ENCODE results near the gene SYT7.

SYT7 gene

DNA sequence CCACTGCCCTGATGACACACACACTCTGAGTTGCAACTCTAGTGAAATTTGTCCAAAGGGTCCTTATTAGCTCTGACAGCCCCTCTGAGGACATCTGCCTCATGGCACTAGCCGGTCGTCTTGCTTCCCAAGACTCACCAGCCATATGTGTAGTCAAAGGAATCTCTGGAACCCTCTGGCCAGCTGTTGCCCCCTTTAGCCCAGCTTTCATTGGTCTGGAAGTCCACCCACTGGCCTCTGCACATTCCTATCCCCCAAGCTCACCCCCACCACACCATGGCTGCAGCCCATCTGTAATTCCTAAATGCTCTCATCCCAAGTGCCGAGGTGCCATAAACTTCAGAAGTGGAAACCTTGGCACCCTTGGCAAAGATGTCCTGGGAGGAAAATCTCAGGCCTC is 24.3 kb downstream of the SYT7 start:
- peaks cover 10% of the 10 kb centered on the region for H3K4me1 ChIP-seq (ENCODE audit: control insufficient read depth, insufficient read depth, low read length)
- no peaks in the 10 kb centered on the region for H3K36me3 ChIP-seq (ENCODE audit: insufficient read depth, low read length)
- no peak overlapping the region for H3K4me2 ChIP-seq (ENCODE audit: low read length)
- H3K9me3 ChIP-seq (replicated peaks; ENCODE audit: low read length): no peaks in the 10 kb centered on the region
- H3K27me3 ChIP-seq (ENCODE audit: control insufficient read depth, insufficient read depth, low read length): peaks cover 67% of the 10 kb centered on the region
- no peak overlapping the region for H3K4me3 ChIP-seq (ENCODE audit: low read length)
- H3K9ac ChIP-seq (ENCODE audit: low read depth, low read length): no peak overlapping the region

DNA sequence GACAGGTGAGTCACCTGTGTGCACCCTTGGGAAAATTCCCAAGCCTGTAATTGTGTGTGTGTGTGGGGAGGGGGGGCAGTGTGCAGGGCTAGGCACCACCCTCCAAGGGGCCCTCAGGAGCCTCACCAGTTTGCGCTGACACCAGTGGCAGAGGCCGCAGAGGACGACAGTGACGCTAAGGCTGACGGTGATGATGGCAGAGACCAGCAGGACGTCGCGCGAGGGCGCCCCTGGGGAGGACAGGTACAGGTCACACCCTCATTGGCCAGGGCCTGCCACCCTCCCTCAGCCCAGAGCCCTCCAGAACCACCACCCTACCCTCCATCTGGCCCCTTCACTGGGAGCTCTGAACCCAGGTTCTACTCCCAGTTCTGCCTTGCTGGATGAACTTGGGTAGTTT is 24.9 kb downstream of the SYT7 start:
- H3K36me3 ChIP-seq (ENCODE audit: insufficient read depth, low read length): no peaks in the 10 kb centered on the region
- no peak overlapping the region for H3K9ac ChIP-seq (ENCODE audit: low read depth, low read length)
- H3K9me3 ChIP-seq (replicated peaks; ENCODE audit: low read length): no peaks in the 10 kb centered on the region
- peaks cover 63% of the 10 kb centered on the region for H3K27me3 ChIP-seq (ENCODE audit: control insufficient read depth, insufficient read depth, low read length)
- H3K4me1 ChIP-seq (ENCODE audit: control insufficient read depth, insufficient read depth, low read length): peaks cover 16% of the 10 kb centered on the region
- no peak overlapping the region for H3K4me3 ChIP-seq (ENCODE audit: low read length)
- no peak overlapping the region for H3K4me2 ChIP-seq (ENCODE audit: low read length)

DNA sequence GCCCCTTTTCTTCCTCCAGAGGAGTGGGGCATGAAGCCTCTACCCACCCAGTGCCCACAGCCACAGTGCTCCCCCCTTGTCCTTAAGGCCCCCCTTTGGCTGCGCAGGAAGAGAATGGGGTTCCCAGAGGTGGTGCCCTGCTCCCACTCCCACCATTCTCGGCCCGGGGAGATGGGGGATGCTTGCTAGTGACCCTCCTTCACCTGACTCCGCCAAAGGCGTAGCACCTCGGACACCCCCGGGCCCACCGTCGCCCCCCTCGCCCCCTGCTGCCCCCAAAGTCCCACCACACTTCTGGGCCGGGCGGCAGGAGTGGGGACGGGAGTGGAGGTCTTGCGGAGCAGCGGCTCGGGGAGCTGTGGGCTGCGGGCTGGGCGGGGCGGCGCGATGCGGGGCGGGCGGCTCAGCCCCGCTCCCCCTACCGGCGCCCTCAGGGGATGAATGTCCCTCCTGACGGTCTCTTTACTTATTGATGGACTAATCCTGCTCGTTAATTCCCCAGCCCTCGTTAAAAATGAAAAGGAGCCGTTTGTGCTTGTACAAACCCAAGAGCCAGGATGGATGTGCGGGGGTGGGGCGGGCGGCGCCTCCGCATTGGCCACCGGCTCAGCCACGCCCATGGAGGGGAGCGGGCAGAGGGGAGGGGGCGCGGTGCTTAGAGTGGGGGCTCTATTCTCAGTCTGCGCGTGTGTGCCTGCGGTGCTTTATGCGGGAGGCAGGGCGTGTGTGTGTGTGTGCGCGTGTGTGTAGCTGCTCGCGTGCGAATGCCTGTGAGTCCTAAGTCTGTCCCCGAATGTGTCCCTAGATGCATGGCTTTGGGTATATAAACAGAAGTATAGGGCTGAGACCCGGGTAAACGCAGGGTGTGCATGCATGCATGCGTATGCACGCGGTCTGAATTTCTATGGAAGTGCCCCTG is 25.6 kb downstream of the SYT7 start:
- Histone ChIP-seq H3K9me3 (replicated peaks; ENCODE audit: low read length) (no peaks in the 10 kb centered on the region), H3K4me2 (ENCODE audit: low read length) (no peak overlapping the region), H3K27me3 (ENCODE audit: control insufficient read depth, insufficient read depth, low read length) (peaks cover 56% of the 10 kb centered on the region), H3K9ac (ENCODE audit: low read depth, low read length) (no peak overlapping the region), H3K4me1 (ENCODE audit: control insufficient read depth, insufficient read depth, low read length) (peaks cover 17% of the 10 kb centered on the region), H3K36me3 (ENCODE audit: insufficient read depth, low read length) (no peaks in the 10 kb centered on the region), H3K4me3 (ENCODE audit: low read length) (no peak overlapping the region)

DNA sequence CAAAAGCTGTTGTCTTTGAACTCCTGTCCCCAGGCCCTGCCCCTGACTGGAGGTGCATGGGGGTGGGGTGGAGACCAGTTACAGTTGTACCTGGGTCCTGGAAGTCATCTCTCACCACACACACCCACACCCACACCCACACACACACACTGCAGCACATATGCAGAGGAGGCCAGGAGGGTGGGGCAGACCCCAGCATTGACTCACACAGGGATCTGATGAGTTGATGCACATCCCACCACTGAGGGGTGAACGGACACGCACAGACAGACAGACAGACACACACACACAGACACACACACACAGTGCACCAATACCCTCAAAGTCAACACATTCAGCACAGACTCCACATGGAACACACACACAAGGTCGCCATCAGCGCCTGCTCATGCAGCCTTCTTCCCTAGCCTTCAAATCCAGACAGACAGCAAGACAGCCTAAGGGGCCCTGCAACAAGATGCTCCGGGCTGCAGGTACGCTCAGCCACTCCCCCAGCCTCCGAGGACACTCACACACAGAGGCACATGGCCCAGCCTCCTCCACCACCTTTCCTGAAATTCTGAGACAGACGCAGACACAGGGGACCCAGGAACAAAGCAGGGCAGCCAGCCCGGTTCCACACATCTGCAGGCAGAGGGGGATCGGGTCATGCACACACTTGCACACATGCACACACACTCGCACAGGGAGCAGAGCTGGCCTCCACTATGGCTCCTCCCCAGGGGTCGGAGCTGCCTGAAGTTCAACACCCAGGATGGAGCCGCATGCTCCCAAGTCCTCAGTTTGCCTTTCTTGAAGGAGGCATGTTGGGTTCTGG is 26.5 kb downstream of the SYT7 start:
- Histone ChIP-seq H3K4me3 (ENCODE audit: low read length) (no peak overlapping the region), H3K4me1 (ENCODE audit: control insufficient read depth, insufficient read depth, low read length) (peaks cover 17% of the 10 kb centered on the region), H3K36me3 (ENCODE audit: insufficient read depth, low read length) (no peaks in the 10 kb centered on the region), H3K9me3 (replicated peaks; ENCODE audit: low read length) (no peaks in the 10 kb centered on the region), H3K27me3 (ENCODE audit: control insufficient read depth, insufficient read depth, low read length) (peaks cover 47% of the 10 kb centered on the region), H3K9ac (ENCODE audit: low read depth, low read length) (no peak overlapping the region), H3K4me2 (ENCODE audit: low read length) (no peak overlapping the region)

DNA sequence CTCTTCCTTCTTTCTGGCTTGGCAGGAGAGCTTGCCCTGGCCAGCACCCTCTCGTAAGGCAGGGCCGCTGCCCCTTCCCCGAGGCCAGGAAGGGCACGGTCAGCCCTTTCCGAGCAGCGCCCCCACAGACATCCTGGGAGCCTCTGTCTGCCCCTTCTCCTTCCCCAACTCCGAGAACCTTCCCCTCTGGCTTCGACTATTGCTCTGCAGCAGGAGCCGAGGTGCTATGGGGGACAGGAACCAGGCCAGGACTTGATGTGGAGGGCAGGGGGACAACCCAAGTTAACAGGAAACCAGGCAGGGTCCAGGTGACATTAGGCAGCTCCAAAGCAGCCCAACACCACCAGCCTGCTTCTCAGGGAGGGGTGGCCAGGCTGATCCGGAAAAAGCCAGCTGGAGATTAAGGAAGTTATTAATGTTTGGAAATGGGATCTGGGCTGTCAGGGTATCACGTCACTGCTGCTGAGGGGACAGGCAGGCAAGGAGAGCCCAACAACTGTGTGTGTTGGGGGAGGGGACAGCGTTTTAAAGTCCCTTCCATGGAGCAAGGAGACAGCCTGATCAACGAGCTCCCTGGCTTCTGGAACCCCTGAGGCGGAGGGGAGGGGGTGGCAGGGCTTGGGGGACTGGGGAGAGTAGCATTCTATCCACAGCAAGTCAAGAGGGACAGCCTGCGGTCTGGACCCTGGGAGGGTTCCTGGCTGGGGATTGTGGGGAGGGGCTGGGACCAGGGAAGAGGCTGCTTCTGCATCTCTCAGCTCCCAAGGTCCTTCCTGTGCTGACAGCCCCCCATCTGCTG is 27.3 kb downstream of the SYT7 start:
- H3K4me2 ChIP-seq (ENCODE audit: low read length): no peak overlapping the region
- no peak overlapping the region for H3K9ac ChIP-seq (ENCODE audit: low read depth, low read length)
- H3K4me3 ChIP-seq (ENCODE audit: low read length): no peak overlapping the region
- H3K27me3 ChIP-seq (ENCODE audit: control insufficient read depth, insufficient read depth, low read length): peaks cover 42% of the 10 kb centered on the region
- H3K36me3 ChIP-seq (ENCODE audit: insufficient read depth, low read length): no peaks in the 10 kb centered on the region
- no peaks in the 10 kb centered on the region for H3K9me3 ChIP-seq (replicated peaks; ENCODE audit: low read length)
- peaks cover 17% of the 10 kb centered on the region for H3K4me1 ChIP-seq (ENCODE audit: control insufficient read depth, insufficient read depth, low read length)

DNA sequence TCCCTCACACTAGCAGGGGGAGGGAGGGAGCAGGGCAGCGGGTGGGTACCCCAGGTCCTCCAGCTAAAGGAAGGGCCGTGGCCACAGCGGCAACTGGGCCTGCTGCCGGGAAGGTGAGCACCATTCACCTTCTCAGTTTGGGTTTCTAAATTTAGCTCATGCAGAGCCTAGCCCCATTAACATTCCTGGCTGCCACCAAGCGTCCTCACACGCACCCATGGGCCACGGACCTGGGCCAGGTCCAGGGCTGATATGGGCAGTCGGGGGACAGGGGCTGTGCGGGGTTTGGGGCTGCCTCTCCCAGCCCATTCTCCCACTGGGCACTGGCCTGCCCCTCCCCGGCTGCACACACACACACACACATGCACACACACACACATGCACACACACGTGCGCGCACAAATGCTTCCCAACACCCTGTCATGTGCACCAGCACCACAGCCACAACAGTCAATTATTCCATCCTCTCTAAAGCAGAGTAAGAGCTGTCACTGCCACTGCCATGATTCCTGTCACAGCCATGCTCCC is 28.7 kb downstream of the SYT7 start:
- Histone ChIP-seq H3K27me3 (ENCODE audit: control insufficient read depth, insufficient read depth, low read length) (peaks cover 34% of the 10 kb centered on the region), H3K4me3 (ENCODE audit: low read length) (peak overlapping the region; percentile 7), H3K9me3 (replicated peaks; ENCODE audit: low read length) (no peaks in the 10 kb centered on the region), H3K9ac (ENCODE audit: low read depth, low read length) (no peak overlapping the region), H3K36me3 (ENCODE audit: insufficient read depth, low read length) (no peaks in the 10 kb centered on the region), H3K4me2 (ENCODE audit: low read length) (peak overlapping the region; percentile 36), H3K4me1 (ENCODE audit: control insufficient read depth, insufficient read depth, low read length) (peaks cover 17% of the 10 kb centered on the region)

DNA sequence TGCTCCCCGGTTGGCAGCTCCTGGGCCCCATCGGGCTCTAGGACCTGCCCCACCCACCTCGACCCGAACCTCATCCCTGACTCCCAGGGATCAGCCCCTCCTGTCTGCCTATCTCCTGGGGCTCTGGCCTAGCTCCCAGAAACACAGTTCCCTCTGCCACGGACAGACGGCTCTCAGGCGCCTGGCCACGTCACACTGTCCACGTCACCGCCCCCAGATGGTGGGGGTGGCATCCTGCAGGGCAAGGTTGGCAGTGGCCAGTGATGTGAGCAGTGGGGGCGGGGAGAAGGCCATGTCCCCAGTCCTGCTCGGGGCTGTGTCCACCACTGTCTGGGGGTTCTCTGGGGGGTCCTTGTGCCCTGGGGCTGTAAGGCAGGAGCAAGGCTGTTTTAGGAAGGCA is 29.2 kb downstream of the SYT7 start:
- H3K9ac ChIP-seq (ENCODE audit: low read depth, low read length): peak overlapping the region; percentile 54
- H3K4me1 ChIP-seq (ENCODE audit: control insufficient read depth, insufficient read depth, low read length): peaks cover 17% of the 10 kb centered on the region
- H3K36me3 ChIP-seq (ENCODE audit: insufficient read depth, low read length): no peaks in the 10 kb centered on the region
- peaks cover 28% of the 10 kb centered on the region for H3K27me3 ChIP-seq (ENCODE audit: control insufficient read depth, insufficient read depth, low read length)
- H3K4me2 ChIP-seq (ENCODE audit: low read length): peak overlapping the region; percentile 36
- H3K9me3 ChIP-seq (replicated peaks; ENCODE audit: low read length): no peaks in the 10 kb centered on the region
- peak overlapping the region; percentile 7 for H3K4me3 ChIP-seq (ENCODE audit: low read length)

DNA sequence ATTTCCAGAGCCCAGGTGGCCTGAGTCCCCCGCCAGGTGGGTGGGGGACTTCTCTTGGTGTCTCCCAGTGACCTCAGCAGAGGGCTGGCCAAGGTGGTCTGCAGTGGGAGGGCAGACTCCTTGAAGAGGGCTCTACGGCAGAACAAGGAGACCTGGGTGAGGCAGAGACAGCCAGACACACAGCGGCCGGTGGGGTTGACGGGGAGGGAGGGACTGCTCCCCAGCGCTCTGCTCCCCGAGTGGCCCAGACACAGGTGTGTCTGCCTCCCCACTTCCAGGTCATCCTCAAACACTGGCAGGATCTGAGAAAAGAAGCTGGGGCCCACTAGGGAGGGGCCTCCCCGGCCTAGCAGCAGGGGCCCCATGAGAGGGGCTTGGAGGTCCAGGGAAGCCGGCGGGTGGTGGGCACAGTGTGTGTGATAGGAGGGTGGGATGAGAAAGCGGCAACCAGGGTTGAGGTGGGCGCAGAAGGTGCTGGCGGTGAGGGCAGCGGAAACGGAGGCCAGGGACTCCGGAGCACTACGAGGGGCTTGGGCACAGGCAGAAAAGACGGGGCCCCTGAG is 30.1 kb downstream of the SYT7 start:
- no peak overlapping the region for H3K4me3 ChIP-seq (ENCODE audit: low read length)

DNA sequence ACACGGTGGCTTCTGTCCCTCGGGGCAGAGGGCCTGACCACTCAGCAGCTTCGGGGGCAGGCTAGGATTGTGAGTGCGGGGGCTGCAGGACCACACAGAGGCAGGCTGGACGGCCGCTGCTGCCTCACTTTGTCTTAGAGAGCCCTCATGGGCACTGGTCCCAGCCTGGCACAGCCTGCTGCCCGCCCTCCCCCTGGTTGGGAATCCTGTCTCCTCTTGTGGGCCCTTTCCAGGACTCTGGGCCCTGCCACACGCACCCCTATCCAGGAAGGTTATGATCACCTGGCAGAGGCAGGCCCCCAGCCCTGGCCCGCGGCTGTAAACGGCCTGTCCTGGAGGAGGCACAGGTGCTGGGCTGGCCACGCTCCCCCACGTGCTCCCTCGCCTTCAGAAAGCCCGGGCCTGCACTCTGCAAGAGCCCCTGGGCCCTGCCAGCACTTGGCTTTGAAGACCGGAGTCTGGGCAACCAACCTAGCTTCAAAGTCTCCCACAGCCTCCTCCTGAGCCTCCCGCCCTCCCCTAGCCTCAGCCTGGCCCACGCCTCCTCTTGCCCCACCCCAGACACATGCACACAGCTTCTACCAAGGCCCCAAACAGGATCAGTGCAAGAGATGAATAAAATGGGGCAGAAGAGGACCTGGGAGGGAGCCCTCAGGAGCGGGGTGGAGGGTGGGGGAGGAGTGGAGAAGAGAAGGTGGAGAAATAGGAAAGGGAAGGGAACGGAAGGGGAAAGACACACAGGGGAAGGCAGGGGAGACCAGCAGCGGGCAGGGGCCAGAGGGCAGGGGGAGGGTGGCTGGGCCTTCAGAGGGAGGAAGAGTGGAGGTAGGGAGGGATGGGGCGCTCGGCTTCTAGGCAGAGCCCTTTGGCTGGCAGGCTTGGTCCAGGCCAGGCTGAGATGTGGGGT is 31.0 kb downstream of the SYT7 start:
- Histone ChIP-seq H3K9ac (ENCODE audit: low read depth, low read length) (no peak overlapping the region), H3K27me3 (ENCODE audit: control insufficient read depth, insufficient read depth, low read length) (peaks cover 13% of the 10 kb centered on the region), H3K4me2 (ENCODE audit: low read length) (no peak overlapping the region), H3K4me1 (ENCODE audit: control insufficient read depth, insufficient read depth, low read length) (peaks cover 17% of the 10 kb centered on the region), H3K36me3 (ENCODE audit: insufficient read depth, low read length) (no peaks in the 10 kb centered on the region), H3K9me3 (replicated peaks; ENCODE audit: low read length) (no peaks in the 10 kb centered on the region), H3K4me3 (ENCODE audit: low read length) (no peak overlapping the region)

More for the DNA sequence above, 30.1 kb downstream of the SYT7 start:
- Histone ChIP-seq H3K27me3 (ENCODE audit: control insufficient read depth, insufficient read depth, low read length) (peaks cover 19% of the 10 kb centered on the region), H3K36me3 (ENCODE audit: insufficient read depth, low read length) (no peaks in the 10 kb centered on the region), H3K4me2 (ENCODE audit: low read length) (no peak overlapping the region), H3K4me1 (ENCODE audit: control insufficient read depth, insufficient read depth, low read length) (peaks cover 17% of the 10 kb centered on the region), H3K9ac (ENCODE audit: low read depth, low read length) (no peak overlapping the region), H3K9me3 (replicated peaks; ENCODE audit: low read length) (no peaks in the 10 kb centered on the region)

DNA sequence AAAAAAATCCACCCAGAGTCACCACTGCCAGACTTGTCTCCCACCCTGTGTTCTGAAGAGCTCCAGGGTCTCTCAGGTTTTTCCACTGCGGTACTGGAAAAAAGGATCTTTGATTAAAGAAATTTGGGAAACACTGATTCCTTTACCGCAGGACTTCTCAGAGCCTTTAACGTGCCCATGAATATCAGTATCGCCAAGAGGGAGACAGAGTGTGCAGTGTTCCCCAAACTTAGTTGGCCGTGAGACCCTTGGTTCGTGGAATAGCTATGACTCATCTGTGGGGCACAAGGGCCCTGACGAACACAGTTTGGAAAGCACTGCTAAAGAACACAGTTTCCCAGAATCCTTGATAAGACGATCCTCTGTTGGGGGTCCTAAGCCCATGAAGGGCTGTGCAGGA is 31.7 kb downstream of the SYT7 start:
- Histone ChIP-seq H3K4me2 (ENCODE audit: low read length) (no peak overlapping the region), H3K27me3 (ENCODE audit: control insufficient read depth, insufficient read depth, low read length) (peaks cover 6% of the 10 kb centered on the region), H3K9me3 (replicated peaks; ENCODE audit: low read length) (no peaks in the 10 kb centered on the region), H3K9ac (ENCODE audit: low read depth, low read length) (no peak overlapping the region), H3K36me3 (ENCODE audit: insufficient read depth, low read length) (no peaks in the 10 kb centered on the region), H3K4me1 (ENCODE audit: control insufficient read depth, insufficient read depth, low read length) (peaks cover 20% of the 10 kb centered on the region), H3K4me3 (ENCODE audit: low read length) (no peak overlapping the region)
